Myocyte (in vitro differentiated cells): ENCODE measurements around the gene PARN. TPM values are rescaled to one million over a fixed set of nuclear protein-coding genes. Genes with fewer than 3 reads are reported as not detected.
A peak's percentile ranks its signal among the peaks of the same experiment; 100 is the strongest.
"Not testable (repeated sequence)": the region's sequence is repeated elsewhere in the genome, so short reads cannot be mapped to it uniquely, and the experiment has no call there.

Experiments
- DNase-seq: peaks from one replicate; pipeline ENCODE4 v3.0.0-alpha.2; 2012; ENCODE audit warnings: low read depth
- total RNA-seq: library from RNA; depleted of rRNA; stranded (reverse); fragments of >200 nt; gene quantifications from 2 replicates; pipeline ENCODE4 v1.2.3, GENCODE V29; 2014

The PARN gene
- total RNA-seq, 1 donor from 2014 or later: 33.3 TPM

- no peak for DNase-seq
Observed at GRCh38 chr16:14444979-14445810, 184.9 kb downstream of the PARN start.

DNA sequence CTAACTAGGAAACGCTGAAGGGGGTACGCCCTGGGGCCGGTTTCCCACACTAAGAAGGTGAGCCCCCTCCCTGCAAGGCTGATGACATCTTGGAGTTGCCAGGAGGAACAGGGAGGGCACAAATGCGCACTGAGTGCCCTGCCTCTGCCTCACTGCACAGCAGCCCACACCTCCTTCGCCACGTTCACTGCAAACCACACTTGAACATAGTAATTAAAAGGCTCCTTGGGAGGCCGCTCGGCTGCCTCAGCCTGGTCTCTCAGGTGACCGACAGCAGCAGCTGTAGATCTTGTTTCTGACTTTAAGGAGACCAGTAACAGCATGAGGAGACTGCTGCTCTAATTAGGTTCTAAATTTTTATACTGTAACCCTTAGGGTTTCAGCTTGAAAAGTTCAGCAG lies 188.5 kb downstream of the PARN start:
- peak; percentile 71 for DNase-seq

DNA sequence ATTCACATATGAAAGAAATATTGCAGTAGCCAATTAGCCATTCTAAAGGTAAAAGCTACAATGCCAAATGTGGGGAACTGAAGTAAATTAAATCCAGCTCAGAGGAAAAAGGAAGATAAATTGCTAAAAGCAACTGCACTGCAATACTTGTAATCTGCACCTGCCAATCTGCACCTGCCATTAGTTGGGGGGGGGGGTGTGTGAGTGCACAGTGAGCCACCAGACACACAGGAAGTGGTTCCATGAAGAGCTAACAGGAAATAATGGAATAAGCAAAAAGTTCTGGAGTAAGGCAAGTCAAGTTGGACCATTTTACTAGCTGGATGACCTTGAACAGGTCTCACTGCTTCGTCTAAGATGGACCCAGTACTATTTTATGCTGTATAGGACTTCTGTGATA lies 191.8 kb downstream of the PARN start:
- no peak for DNase-seq

GRCh38 chr16:14437426-14437825 lies 192.6 kb downstream of the PARN start:
- DNase-seq: no peak

GRCh38 chr16:14436401-14436955 lies 193.6 kb downstream of the PARN start:
- DNase-seq: peak; percentile 87

DNA sequence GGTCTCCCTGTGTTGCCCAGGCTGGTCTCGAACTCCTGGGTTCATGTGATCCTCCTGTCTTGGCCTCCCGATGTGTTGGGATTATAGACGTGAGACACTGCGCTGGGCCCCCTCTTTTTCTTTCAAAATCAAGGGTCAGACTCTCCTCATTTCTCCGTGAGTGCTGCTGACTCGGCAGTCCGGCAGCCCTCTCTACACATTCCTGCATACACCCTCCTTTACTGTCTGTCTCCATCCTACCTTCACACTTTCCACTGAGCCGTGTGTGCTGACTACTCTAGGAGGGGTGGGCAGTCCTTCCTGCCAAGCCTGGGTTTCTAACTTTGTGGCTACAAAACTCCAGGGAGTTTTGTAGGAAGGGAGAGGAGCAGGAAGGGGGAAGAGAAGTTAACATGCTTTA lies 195.2 kb downstream of the PARN start:
- DNase-seq: no peak

DNA sequence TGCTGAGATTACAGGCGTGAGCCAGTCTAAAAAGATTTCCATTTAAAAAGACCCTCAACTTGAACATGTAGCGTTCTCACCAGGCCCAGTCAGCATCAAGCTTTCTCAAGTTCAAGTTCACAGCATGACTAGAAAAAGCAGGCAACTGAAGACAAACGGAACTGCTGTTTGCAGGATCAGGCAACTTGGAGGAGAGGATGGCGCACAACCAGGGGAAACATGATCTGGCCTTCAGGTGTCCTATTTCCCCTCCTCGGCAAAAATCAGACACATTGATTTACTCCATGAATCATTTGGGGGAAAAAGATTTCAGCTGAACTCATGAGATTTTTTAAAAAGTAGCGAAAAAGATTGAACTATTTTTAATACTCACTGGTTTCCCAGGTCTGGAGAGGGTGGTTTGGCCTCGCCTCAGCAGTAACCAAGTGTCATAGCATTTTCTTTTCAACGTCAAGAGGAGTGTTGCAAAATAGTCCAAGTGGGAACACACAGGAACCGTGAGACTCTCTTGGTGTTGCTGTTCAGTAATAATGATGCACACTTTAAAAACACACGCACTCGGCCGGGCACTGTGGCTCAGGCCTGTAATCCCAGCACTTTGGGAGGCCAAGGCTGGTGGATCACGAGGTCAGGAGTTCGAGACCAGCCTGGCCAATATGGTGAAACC lies 201.0 kb downstream of the PARN start:
- DNase-seq: not testable (repeated sequence)

- DNase-seq: no peak
Observed at GRCh38 chr16:14428043-14428442, 202.0 kb downstream of the PARN start.

- DNase-seq: no peak
Observed at GRCh38 chr16:14427371-14427948, 202.6 kb downstream of the PARN start.

- no peak for DNase-seq
Observed at GRCh38 chr16:14424595-14424994, 205.5 kb downstream of the PARN start.

GRCh38 chr16:14423344-14423743 lies 206.7 kb downstream of the PARN start:
- DNase-seq: no peak

GRCh38 chr16:14420721-14421488 lies 209.2 kb downstream of the PARN start:
- DNase-seq: no peak

DNA sequence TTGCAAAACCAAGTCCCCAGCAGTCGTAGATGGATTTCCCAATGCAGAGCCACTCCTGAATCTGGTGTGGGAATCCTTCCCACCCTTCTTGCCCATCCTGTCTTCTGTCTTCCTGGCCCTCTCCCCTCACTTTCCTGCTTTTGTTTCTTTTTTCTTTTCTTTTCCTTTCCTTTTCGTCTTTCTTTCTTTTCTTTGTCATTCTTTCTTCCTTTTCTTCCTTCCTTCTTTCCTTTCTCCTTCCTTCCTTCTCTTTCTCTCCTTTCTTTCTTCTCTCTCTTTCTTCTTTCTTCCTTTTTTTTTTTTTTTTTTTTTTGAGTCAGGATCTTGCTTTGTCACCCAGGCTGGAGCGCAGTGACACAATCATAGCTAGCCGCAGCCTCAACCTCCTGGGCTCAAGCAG lies 209.8 kb downstream of the PARN start:
- not testable (repeated sequence) for DNase-seq

DNA sequence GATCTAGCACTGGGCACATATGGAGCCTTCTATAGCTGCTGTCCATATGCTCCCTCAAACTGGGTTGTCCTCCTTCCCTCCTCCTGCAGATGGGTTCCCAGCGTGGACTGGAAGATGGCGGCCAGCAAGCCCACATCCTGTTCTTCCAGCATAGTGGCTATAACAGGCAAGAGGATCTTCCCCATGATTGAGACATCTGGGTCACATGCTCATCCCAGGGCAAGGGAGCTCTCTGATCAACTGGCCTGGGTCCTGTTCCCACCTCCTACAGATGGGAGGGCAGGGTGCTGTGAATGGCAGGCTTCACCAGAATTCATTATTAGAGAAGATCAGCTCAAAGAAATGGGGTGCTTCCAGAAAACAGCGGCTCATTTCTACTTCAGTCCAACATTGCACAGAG lies 210.2 kb downstream of the PARN start:
- DNase-seq: no peak

DNA sequence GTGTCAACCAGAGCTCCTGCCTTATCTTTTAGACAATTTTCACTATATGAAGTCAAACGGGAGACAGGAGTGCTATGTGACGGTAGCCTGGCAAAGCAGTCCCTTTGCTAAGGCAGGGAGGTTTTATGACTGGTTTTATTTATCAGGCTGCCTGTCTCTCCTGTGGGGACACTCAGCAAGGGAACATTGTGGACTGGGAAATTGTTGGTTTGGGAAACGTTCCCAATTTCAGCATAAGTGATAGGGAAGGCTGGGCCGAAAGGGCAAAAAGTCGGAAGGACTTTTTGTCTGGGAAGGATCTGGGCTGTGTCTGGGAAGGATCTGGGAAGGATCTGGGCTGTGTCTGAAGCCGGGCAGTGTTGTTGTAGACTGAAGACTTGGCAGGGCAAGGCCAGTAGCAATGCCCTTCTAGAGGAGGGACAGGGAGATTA lies 211.2 kb downstream of the PARN start:
- no peak for DNase-seq

DNA sequence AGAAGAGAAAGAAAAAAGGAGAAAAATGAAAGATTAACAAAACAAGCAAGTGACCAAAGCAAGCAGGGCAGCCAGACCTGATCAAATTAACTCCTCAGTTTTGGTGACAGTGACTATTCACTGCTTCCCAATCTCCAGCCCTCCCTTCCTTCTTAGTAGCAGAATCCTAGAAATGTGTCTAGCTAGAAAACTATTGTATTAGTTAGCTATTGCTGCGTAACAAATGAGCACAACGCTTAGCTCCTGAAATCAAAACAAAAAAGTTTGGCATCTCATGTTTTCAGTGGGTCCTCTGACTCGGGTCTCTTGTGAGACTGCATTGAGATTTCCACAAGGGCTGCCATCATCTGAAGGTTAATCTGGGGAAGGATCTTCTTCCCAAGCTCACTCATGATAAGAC lies 213.9 kb downstream of the PARN start:
- DNase-seq: no peak

GRCh38 chr16:14415291-14415690 lies 214.8 kb downstream of the PARN start:
- DNase-seq: no peak

GRCh38 chr16:14409563-14409962 lies 220.5 kb downstream of the PARN start:
- peak; percentile 51 for DNase-seq

DNA sequence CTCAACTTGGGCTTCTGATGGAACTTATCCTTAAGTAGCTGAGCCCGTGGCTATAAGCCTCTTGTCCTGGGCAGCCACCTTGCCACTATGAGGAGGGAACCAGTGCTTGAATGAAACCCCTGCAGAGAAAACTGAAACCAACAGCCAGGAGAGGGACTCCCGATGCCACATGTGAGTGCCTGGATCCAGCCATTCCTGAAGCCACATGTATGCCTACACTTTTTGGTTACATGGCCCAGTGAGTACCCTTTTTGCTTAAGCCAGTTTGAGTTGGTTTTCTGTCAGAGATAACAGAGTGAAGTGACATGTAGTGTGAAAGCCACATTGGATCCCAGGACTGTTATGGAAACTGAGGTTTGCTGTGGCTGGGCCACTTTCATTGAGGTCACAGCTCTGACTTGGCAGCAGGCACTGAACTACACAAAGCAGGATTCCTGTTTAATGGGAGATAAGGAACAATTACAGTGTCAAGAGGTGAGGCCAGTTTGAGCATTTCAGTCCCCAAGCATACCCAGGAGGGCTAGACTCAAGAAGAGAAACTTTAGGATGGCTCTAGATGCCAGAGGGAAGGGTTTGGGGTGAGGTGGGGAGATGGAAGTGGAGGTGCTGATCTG lies 222.2 kb downstream of the PARN start:
- DNase-seq: no peak

DNA sequence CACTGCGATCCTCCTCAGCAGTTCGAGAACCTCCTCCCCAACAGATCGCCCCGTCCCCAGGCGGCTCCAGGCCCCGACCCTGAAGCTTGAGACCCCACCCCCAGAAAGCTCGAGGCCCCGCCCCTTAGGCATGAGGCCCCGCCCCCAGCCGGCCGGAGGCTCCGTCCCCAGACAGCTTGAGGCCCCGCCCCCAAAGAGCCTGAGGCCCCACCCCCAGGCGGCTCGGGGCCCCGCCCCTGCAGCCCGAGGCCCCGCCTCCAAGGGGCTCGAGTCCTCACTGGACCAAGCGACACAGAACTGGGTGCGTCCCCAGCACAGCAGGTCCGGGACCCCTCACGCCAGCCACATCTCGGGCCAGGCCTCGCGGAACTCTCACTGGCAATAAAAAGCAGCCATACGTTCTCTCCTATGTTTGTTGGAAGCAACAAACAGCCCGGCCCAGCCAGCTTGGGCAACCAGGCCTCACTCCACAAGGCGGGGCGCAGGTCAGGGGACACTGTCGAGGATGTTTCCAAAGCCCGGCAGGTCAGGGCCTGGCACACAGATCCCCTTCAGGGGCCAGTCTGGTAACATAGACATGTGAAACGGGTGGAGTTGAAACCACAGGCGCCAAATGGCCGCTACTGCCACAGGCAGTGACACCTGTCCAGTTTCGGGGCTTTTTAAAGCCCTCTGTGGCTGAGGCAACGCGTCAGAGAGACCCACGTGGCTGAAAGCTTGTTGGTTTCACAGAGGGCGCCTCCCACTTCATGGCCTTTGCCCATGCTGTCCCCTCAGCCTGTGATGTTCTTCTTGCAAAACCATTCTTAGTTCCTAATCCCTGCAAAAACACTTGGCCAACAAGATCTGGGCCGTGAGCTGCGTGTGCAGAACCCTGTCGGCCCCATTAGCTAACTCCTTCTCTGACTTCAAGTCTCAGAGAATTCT lies 224.2 kb downstream of the PARN start:
- DNase-seq: peak; percentile 89
